Mesenchymal stem cell (in vitro differentiated cells and primary cell): ENCODE measurements around the gene RNF11.
"Not testable (repeated sequence)": the region's sequence is repeated elsewhere in the genome, so short reads cannot be mapped to it uniquely, and the experiment has no call there.

Experiments
- DNase-seq: peaks from one replicate; pipeline ENCODE4 v3.0.0-alpha.2; 2013
- H2AFZ ChIP-seq: one replicate; pipeline ENCODE4 v1.6.1; 2013; ENCODE audit warnings: low read depth, mild to moderate bottlenecking, control low read depth, inconsistent platforms, low read length, moderate library complexity
- H2AK5ac ChIP-seq: 2 replicates; pipeline ENCODE4 v1.6.1; 2013; ENCODE audit warnings: low read length, moderate library complexity, mild to moderate bottlenecking, inconsistent platforms; ENCODE audit not compliant: severe bottlenecking
- H2BK120ac ChIP-seq: one replicate; pipeline ENCODE4 v1.6.1; 2013; ENCODE audit warnings: low read depth, mild to moderate bottlenecking, inconsistent platforms, low read length, moderate library complexity
- H2BK12ac ChIP-seq, 2 experiments: one replicate each; pipeline ENCODE4 v1.6.1; 2013; ENCODE audit warnings: inconsistent platforms in 2 of 2, low read length in 2 of 2, mild to moderate bottlenecking in 2 of 2, moderate library complexity in 2 of 2, control low read depth in 1 of 2
- H2BK15ac ChIP-seq: one replicate; pipeline ENCODE4 v1.6.1; 2013; ENCODE audit warnings: mild to moderate bottlenecking, low read depth, inconsistent platforms; ENCODE audit not compliant: poor library complexity, severe bottlenecking
- H2BK5ac ChIP-seq: 2 replicates; pipeline ENCODE4 v1.6.1; 2013; ENCODE audit warnings: low read depth, mild to moderate bottlenecking, low read length, control low read depth, inconsistent platforms; ENCODE audit not compliant: poor library complexity, severe bottlenecking
- H3K14ac ChIP-seq, 2 experiments: one replicate each; pipeline ENCODE4 v1.6.1; 2013; ENCODE audit warnings: inconsistent platforms in 2 of 2, low read length in 2 of 2, control low read depth in 1 of 2, mild to moderate bottlenecking in 1 of 2, moderate library complexity in 1 of 2
- H3K18ac ChIP-seq, 2 experiments: one replicate each; pipeline ENCODE4 v1.6.1; 2013; ENCODE audit warnings: inconsistent platforms in 2 of 2, low read length in 2 of 2, control low read depth in 1 of 2, low read depth in 1 of 2, mild to moderate bottlenecking in 1 of 2
- H3K23ac ChIP-seq, 2 experiments: one replicate each; pipeline ENCODE4 v1.6.1; 2013; ENCODE audit warnings: inconsistent platforms in 2 of 2, low read length in 2 of 2, mild to moderate bottlenecking in 2 of 2, moderate library complexity in 2 of 2, control low read depth in 1 of 2
- H3K27ac ChIP-seq: 2 replicates; pipeline ENCODE4 v1.5.1; 2013; ENCODE audit warnings: mild to moderate bottlenecking, moderate library complexity, low read length, control low read depth, inconsistent platforms; ENCODE audit not compliant: poor library complexity, severe bottlenecking
- H3K27me3 ChIP-seq, 2 experiments: 2 replicates each; pipeline versions ENCODE4 v1.6.1 to v1.7.0; 2013; ENCODE audit warnings: low read length in 2 of 2, mild to moderate bottlenecking in 2 of 2, moderate library complexity in 2 of 2, control low read depth in 1 of 2, inconsistent platforms in 1 of 2; ENCODE audit not compliant: control insufficient read depth in 1 of 2, insufficient read depth in 1 of 2
- H3K36me3 ChIP-seq, 2 experiments: 2 replicates each; pipeline versions ENCODE4 v1.6.1 to v1.7.0; 2013; ENCODE audit warnings: low read length in 2 of 2, control low read depth in 1 of 2, inconsistent platforms in 1 of 2, low read depth in 1 of 2, mild to moderate bottlenecking in 1 of 2; ENCODE audit not compliant: insufficient read depth in 2 of 2, control insufficient read depth in 1 of 2
- H3K4ac ChIP-seq, 2 experiments: one replicate each; pipeline ENCODE4 v1.6.1; 2013; ENCODE audit warnings: inconsistent platforms in 2 of 2, low read length in 2 of 2, mild to moderate bottlenecking in 2 of 2, moderate library complexity in 2 of 2, control low read depth in 1 of 2, low read depth in 1 of 2
- H3K4me1 ChIP-seq: 2 replicates; pipeline ENCODE4 v1.6.1; 2013; ENCODE audit warnings: low read depth, low read length, control low read depth; ENCODE audit not compliant: control insufficient read depth, insufficient read depth
- H3K4me2 ChIP-seq: 2 replicates; pipeline ENCODE4 v1.6.1; 2013; ENCODE audit warnings: low read length, mild to moderate bottlenecking, inconsistent platforms; ENCODE audit not compliant: poor library complexity, severe bottlenecking
- H3K4me3 ChIP-seq, 2 experiments: 2 replicates each; pipeline versions ENCODE4 v1.5.1 to v1.7.0; 2013; ENCODE audit warnings: low read length in 2 of 2, mild to moderate bottlenecking in 2 of 2, control low read depth in 1 of 2, low read depth in 1 of 2; ENCODE audit not compliant: insufficient read depth in 1 of 2
- H3K79me1 ChIP-seq: replicated peaks from 2 replicates; pipeline ENCODE4 v1.6.1; 2013; ENCODE audit warnings: mild to moderate bottlenecking, control low read depth, low read length, inconsistent platforms; ENCODE audit not compliant: poor library complexity, severe bottlenecking
- H3K9ac ChIP-seq: 2 replicates; pipeline ENCODE4 v1.7.0; 2013; ENCODE audit warnings: mild to moderate bottlenecking, low read length, moderate library complexity
- H3K9me3 ChIP-seq: 2 replicates; pipeline ENCODE4 v1.7.0; 2013; ENCODE audit warnings: mild to moderate bottlenecking, low read length; ENCODE audit not compliant: control insufficient read depth
- H4K8ac ChIP-seq: one replicate; pipeline ENCODE4 v1.6.1; 2013; ENCODE audit warnings: inconsistent platforms, mild to moderate bottlenecking, low read length, moderate library complexity
- H4K91ac ChIP-seq: one replicate; pipeline ENCODE4 v1.6.1; 2013; ENCODE audit warnings: mild to moderate bottlenecking, low read length, inconsistent platforms
- WGBS: methylation state at CpG from one replicate; pipeline ENCODE4 v1.1.7; 2013; ENCODE audit warnings: mixed read lengths; 5-methylcytosine and 5-hydroxymethylcytosine counted together

RNF11 gene

GRCh38 chr1:51250729-51251128, 14.7 kb downstream of the RNF11 start:
- not testable (repeated sequence) for H2BK120ac ChIP-seq, H3K79me1 ChIP-seq, H3K27ac ChIP-seq, H4K91ac ChIP-seq, H3K4me3 ChIP-seq, H3K18ac ChIP-seq, H2BK12ac ChIP-seq, H3K4me1 ChIP-seq, H2AK5ac ChIP-seq, H3K9ac ChIP-seq, H3K4ac ChIP-seq, H2AFZ ChIP-seq, DNase-seq, H3K14ac ChIP-seq, H3K27me3 ChIP-seq, H3K4me2 ChIP-seq, H2BK15ac ChIP-seq, H3K23ac ChIP-seq, H4K8ac ChIP-seq, H3K9me3 ChIP-seq, H3K36me3 ChIP-seq, H2BK5ac ChIP-seq
- over 99% methylated on average over 14 of the region's 14 CpGs for WGBS

GRCh38 chr1:51251165-51251564, 15.1 kb downstream of the RNF11 start:
- not testable (repeated sequence) for H3K27me3 ChIP-seq, H3K4me2 ChIP-seq, H3K14ac ChIP-seq, H3K18ac ChIP-seq, H2BK12ac ChIP-seq, H2AFZ ChIP-seq, H3K4me3 ChIP-seq, H2BK120ac ChIP-seq, H2BK5ac ChIP-seq, H3K23ac ChIP-seq, H3K9me3 ChIP-seq, H2BK15ac ChIP-seq, H3K79me1 ChIP-seq, H3K4ac ChIP-seq, H4K91ac ChIP-seq, H3K36me3 ChIP-seq, H4K8ac ChIP-seq, H2AK5ac ChIP-seq, H3K4me1 ChIP-seq, H3K27ac ChIP-seq, H3K9ac ChIP-seq, DNase-seq
- 99% methylated on average over 17 of the region's 20 CpGs for WGBS

GRCh38 chr1:51252366-51252765, 16.3 kb downstream of the RNF11 start:
- no peak overlapping the region for H3K18ac ChIP-seq
- no peak overlapping the region for H4K91ac ChIP-seq
- no peak overlapping the region for H4K8ac ChIP-seq
- no peaks in the 10 kb centered on the region for H3K9me3 ChIP-seq
- H3K79me1 ChIP-seq: peaks cover 6% of the 10 kb centered on the region
- peaks cover 0 to 6% of the 10 kb centered on the region in 2 experiments for H3K36me3 ChIP-seq
- peaks cover 5% of the 10 kb centered on the region for H3K4me1 ChIP-seq
- no peaks in the 10 kb centered on the region for H3K27me3 ChIP-seq
- no peak overlapping the region for H2BK120ac ChIP-seq
- H2BK15ac ChIP-seq: no peak overlapping the region
- WGBS: over 99% methylated on average over 5 of the region's 6 CpGs
- H3K9ac ChIP-seq: no peak overlapping the region
- no peak overlapping the region for H3K4me3 ChIP-seq
- no peak overlapping the region for H3K4ac ChIP-seq
- no peak overlapping the region for H3K27ac ChIP-seq
- no peak overlapping the region for H3K4me2 ChIP-seq
- H2BK5ac ChIP-seq: no peak overlapping the region
- DNase-seq: no peak
- H3K23ac ChIP-seq: no peak overlapping the region
- H2BK12ac ChIP-seq: no peak overlapping the region
- no peak overlapping the region for H3K14ac ChIP-seq
- H2AK5ac ChIP-seq: no peak overlapping the region
- H2AFZ ChIP-seq: no peak overlapping the region

GRCh38 chr1:51253691-51254090, 17.6 kb downstream of the RNF11 start:
- Histone ChIP-seq H3K23ac (no peak overlapping the region), H3K4me2 (no peak overlapping the region), H3K9ac (no peak overlapping the region), H2BK15ac (no peak overlapping the region), H3K27ac (no peak overlapping the region), H4K8ac (no peak overlapping the region), H3K27me3 (no peaks in the 10 kb centered on the region), H3K4me1 (peaks cover 4% of the 10 kb centered on the region), H4K91ac (no peak overlapping the region), H2BK120ac (no peak overlapping the region), H3K4me3 (no peak overlapping the region), H2AK5ac (no peak overlapping the region), H3K14ac (no peak overlapping the region), H2BK12ac (no peak overlapping the region), H3K9me3 (no peaks in the 10 kb centered on the region), H3K36me3 (peaks cover 0 to 6% of the 10 kb centered on the region in 2 experiments), H2AFZ (no peak overlapping the region), H3K79me1 (peaks cover 9% of the 10 kb centered on the region), H3K18ac (no peak overlapping the region), H2BK5ac (no peak overlapping the region), H3K4ac (no peak overlapping the region)
- WGBS: 98% methylated on average over 3 of the region's 5 CpGs
- DNase-seq: no peak
